Measurements from ENCODE around the gene MBOAT2.
"Not testable (repeated sequence)": the region's sequence is repeated elsewhere in the genome, so short reads cannot be mapped to it uniquely, and the experiment has no call there.

The MBOAT2 gene

DNA sequence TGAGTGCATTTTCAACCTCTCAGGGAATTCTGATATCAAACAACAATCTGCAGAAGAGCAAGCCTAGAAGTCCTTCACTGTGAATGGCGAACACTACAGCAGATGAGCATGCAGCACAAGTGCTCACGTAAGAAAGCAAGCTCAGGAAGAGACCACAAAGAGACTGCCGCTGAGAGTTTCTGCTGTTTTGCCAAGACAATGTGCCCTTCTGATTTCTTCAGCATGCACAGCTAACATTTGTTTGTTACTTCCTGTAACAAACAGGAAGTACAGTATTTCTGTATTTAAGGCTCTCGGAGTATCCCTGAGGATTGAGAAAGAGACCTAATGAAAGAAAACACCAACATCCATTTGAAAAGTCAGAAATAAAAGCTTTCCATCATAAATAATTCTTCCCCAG, 45.9 kb downstream of the MBOAT2 start:
- no peak for DNase-seq (ENCODE audit: low read depth in 2 of 2)

DNA sequence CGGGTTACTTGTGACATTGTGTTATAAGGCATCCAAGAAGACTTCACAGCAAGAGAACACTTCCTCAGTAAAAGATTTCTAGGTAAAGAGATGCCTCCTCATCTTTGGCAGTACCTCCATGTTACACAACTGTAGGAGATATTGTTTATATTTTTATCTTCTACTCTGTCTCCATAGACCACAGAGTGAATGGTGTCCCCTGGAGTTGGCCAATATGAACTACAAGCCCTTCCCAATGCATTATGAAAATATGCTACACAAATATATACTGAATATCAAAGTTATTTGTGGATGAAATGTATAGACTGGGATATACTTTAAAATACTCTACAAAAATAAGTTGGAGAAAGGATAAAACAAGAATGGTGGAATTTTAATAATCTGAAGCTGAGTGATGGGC, 46.7 kb downstream of the MBOAT2 start:
- DNase-seq (ENCODE audit: low read depth in 2 of 2) = no peak

DNA sequence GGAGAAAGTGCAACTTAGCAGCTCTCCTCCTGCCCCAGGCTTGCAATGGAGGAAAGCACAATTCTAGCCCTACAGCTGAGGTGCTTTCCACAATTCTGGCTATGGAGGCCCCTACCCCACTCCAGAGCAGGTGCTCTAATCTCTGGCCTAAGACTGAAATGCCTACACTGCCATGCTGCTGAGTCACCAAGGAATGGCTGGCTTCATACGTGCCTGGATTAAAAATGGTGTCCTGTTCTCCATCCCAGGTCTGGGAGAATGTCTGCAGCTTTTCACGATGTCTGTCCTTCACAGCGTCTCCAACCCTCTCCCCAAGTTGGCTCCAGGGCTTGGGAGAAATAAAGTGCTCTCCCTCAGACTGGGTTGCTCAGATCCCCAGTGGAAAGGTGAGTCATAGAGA, 48.5 kb downstream of the MBOAT2 start:
- DNase-seq (ENCODE audit: low read depth in 2 of 2) = no peak

- DNase-seq (ENCODE audit: low read depth in 2 of 2) = no peak
Observed at GRCh38 chr2:8953525-8953924, 50.0 kb downstream of the MBOAT2 start.

GRCh38 chr2:8939486-8940114, 63.9 kb downstream of the MBOAT2 start:
- no peak for DNase-seq (ENCODE audit: low read depth in 2 of 2)

- DNase-seq (ENCODE audit: low read depth in 2 of 2) = no peak
Observed at GRCh38 chr2:8938384-8938783, 65.1 kb downstream of the MBOAT2 start.

- DNase-seq (ENCODE audit: low read depth in 2 of 2) = no peak
Observed at GRCh38 chr2:8935982-8936381, 67.5 kb downstream of the MBOAT2 start.

DNA sequence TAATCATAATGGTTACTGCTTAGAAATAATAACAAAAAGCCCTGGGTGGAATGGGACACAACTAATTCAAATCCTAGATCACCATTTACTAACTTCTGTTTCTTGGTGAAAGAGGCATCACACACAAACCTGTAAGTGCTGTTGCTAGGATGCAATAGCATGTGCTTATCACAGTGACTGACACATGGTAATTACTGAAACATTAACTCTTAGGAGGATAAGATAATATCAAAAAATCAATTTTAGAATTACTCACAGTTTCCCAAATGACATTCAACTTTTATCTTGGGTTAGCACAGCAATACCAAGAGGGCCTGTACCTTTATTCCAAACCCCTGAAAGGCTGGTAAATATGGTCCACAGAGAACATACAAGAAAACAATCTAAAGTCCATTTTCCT, 69.1 kb downstream of the MBOAT2 start:
- DNase-seq (ENCODE audit: low read depth in 2 of 2) = no peak

GRCh38 chr2:8932702-8933101, 70.8 kb downstream of the MBOAT2 start:
- no peak for DNase-seq (ENCODE audit: low read depth in 2 of 2)

GRCh38 chr2:8930185-8930584, 73.3 kb downstream of the MBOAT2 start:
- DNase-seq (ENCODE audit: low read depth in 2 of 2) = not testable (repeated sequence)

- no peak for DNase-seq (ENCODE audit: low read depth in 2 of 2)
Observed at GRCh38 chr2:8929128-8929527, 74.4 kb downstream of the MBOAT2 start.

DNA sequence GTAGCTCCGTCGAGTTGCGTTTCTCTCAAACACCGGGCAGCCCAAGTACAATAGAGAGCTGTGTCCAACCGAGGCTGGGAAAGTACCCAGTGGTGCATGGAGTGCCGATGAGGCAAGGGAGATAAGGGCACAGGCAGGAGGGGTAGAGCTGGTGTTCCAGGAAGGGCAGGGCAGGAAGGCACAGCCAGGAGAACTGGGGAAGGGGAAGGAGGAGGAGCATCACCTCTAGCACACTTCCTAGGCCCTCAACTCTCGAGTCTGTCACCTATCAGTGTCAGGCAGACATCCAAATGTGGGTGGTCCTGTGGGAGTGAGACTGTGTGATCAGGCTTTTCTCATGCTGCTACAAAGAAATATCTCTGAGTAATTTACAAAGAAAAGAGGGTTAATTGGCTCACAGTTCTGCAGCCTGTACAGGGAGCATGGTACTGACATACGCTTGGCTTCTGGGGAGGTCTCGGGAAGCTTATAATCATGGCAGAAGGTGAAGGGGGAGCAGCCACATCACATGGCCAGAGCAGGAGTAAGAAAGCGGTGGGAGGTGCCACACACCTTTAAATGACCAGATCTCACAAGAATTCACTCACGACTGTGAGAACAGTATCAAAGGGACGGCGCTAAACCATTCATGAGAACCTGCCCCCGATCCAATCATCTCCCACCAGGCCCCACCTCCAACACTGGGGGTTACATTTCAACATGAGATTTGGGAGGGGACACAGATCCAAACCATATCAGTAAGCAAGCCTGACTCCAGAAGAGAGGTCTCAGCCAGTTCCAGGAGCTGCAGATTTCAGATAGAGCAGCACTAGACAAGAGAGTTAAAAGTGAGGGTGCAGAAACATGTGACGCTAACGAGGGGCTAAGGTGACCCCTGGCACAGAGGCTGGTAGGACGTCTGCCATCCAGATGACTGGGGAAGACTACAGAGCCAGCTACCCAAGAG, 75.7 kb downstream of the MBOAT2 start:
- no peak for DNase-seq (ENCODE audit: low read depth in 2 of 2)

DNA sequence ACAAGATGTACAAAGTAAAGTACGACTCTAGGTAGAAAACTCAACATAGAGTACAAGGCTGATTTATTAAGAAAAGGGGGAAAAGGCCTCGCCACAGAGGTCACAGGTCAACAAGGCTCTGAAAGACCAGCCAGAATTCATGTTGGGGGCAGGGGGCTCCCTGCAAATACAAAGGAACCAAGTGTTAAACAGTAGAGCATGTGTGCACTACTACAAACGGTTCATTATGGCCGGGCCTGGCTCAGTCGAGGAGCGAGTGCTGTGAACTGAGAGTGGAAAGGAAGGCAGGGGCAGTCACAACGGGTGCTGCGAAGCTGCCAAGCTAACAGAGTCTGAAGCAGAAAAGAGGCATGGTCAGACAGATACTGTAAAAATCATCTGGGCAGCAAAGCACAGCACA, 77.1 kb downstream of the MBOAT2 start:
- DNase-seq (ENCODE audit: low read depth in 2 of 2) = no peak

- DNase-seq (ENCODE audit: low read depth in 2 of 2) = no peak
Observed at GRCh38 chr2:8925411-8925810, 78.1 kb downstream of the MBOAT2 start.

DNA sequence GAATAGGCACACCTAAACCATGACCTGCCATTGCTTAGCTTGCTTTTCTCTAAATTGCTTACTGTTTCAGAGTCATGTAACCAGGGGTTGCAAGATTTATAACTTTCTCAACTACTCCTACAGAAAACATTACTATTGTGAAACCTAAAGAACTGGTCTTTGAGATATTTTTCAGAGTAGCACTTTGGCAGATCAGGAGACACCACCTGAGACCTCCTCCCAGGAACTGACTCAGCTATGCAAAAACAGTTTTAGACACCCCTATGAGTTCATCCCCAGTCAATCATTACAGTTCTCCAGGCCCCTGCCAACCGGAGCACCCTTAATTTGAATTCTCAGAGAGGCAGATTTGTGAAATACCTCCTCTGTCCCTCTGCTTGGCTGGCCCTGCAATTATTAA, 80.3 kb downstream of the MBOAT2 start:
- DNase-seq (ENCODE audit: low read depth in 2 of 2) = no peak

DNA sequence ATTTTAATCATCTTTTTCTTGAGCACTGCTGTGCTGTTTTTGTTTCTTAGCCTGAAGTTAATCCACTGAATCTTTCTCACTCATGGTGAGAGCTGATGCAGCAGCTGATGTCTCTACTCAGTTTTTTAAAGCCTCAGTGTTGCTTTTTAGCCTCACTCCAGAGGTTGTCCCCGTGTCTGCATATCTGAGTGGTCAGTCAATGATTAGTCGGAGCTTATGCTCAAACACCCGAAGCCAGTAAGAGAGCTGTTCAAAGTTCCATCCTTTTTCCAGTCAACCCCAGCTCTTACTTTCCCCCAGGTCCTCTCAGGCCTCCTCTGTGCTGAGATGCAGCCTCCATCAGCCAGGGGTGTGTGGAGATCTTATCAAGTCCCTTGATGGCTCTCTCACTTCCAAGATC, 81.1 kb downstream of the MBOAT2 start:
- no peak for DNase-seq (ENCODE audit: low read depth in 2 of 2)

GRCh38 chr2:8918412-8918811, 85.1 kb downstream of the MBOAT2 start:
- no peak for DNase-seq (ENCODE audit: low read depth in 2 of 2)

DNA sequence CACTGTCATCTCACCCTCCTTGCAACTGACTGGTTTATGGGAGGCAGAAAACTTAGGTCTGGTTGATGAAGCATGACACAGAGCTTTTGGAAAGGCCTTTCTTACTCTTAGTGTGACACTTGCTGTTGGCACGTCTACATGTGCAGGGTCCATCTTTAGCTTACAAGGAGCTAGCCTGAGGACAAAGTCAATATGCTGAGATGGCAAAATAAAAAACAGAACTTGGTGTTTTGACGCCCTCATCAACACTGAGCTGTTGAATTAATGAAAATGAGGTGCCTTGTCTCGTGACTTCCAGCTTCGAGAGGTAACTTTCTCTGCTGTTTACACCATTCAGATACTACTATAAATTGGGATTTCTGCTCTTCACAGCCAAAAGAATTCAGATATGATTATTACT, 87.5 kb downstream of the MBOAT2 start:
- no peak for DNase-seq (ENCODE audit: low read depth in 2 of 2)

DNA sequence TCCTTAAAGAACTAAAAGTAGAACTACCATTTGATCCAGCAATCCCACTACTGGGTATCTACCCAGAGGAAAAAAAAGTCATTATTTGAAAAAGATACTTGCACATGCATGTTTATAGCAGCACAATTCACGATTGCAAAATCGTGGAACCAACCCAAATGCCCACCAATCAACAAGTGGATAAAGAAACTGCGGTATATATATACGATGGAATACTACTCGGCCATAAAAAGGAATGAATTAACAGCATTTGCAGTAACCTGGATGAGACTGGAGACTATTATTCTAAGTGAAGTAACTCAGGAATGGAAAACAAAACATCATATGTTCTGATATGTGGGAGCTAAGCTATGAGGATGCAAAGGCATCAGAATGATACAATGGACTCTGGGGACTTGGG, 89.7 kb downstream of the MBOAT2 start:
- not testable (repeated sequence) for DNase-seq (ENCODE audit: low read depth in 2 of 2)

DNA sequence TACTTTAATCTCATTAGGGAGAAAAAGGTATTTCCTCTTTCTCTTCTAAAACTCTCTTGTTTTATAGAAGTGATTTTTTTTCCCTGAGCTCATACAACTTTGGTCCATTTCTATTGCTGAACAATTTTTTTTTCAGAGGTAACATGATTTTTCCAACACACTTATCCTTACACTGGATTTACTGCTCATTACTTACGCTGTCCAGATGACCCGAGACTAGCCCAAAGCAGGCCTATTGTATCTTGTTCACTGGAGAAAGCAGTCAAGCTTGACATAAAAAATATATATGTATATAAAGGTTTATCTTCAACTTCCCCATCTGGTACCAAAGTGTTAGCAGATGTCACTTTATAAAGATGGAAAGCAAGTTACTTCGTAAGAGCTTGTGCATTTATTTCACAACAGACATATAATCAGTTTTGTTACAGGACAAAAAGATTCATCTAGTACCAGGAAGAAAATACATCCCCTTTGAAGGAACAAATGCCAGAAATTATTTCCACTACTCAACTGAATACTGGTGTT, 95.7 kb downstream of the MBOAT2 start:
- DNase-seq (ENCODE audit: low read depth in 2 of 2) = no peak

DNA sequence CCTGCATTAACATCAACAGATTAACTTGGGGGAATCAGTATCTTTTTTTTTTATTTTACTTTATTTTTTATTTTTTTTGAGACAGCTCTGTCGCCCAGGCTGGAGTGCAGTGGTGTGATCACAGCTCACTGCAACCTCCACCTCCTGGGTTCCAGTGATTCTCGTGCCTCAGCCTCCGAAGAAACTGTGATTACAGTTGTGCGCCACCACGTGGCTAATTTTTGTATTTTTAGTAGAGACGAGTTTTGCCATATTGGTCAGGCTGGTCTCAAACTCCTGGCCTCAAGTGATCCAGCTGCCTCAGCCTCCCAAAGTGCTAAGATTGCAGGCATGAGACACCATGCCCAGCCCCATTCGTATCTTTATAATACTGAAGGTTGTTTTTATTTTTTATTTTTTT, 99.6 kb downstream of the MBOAT2 start:
- DNase-seq (ENCODE audit: low read depth in 2 of 2) = not testable (repeated sequence)

DNA sequence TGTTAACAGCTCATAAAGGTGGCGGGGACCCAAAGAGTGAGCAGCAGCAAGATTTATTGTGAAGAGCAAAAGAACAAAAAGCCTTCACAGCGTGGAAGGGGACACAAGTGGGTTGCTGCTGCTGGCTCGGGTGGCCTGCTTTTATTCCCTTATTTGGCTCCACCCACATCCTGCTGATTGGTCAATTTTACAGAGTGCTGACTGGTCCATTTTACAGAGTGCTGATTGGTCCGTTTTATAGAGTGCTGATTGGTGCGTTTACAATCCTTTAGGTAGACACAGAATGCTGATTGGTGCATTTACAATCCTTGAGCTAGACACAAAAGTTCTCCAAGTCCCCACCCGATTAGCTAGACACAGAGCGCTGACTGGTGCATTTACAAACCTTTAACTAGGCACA, 100.7 kb downstream of the MBOAT2 start:
- not testable (repeated sequence) for DNase-seq (ENCODE audit: low read depth in 2 of 2)

GRCh38 chr2:8897206-8897605, 106.3 kb downstream of the MBOAT2 start:
- not testable (repeated sequence) for DNase-seq (ENCODE audit: low read depth in 2 of 2)

Data from activated CD8-positive, alpha-beta memory T cell treated with anti-CD3 and anti-CD28 coated beads for 4 hours (primary cell).